Ovary (tissue), 9 donors: ENCODE results near the gene EFCAB6. TPM values are rescaled to one million over a fixed set of nuclear protein-coding genes. Genes with fewer than 3 reads are reported as not detected.

Source experiments
- DNase-seq, 5 donors: peaks; one replicate each; pipeline ENCODE4 v3.0.0-alpha.2; 2019 to 2020
- H3K27ac ChIP-seq, 2 donors: fragments of 200-600 bp; one replicate each; pipeline versions ENCODE4 v1.5.1 to v1.8.0; 2019 to 2022
- H3K27me3 ChIP-seq: fragments of 200-600 bp; one replicate; pipeline ENCODE4 v1.8.0; 2022
- H3K36me3 ChIP-seq: fragments of 200-600 bp; sonication (generic); one replicate; pipeline ENCODE4 v1.5.1; 2019
- H3K4me1 ChIP-seq: one replicate; pipeline ENCODE4 v1.8.1; 2013; ENCODE audit warnings: mild to moderate bottlenecking, moderate library complexity; ENCODE audit not compliant: insufficient read depth
- H3K4me3 ChIP-seq: fragments of 200-600 bp; sonication (generic); one replicate; pipeline ENCODE4 v1.5.1; 2017
- H3K9me3 ChIP-seq, 2 donors: fragments of 200-600 bp in 1 of 2; sonication (generic) in 1 of 2; one replicate each; pipeline versions ENCODE4 v1.5.1 to v1.8.1; 2013 to 2019; ENCODE audit warnings: mild to moderate bottlenecking in 1 of 2, moderate library complexity in 1 of 2
- CTCF ChIP-seq, 3 donors: fragments of 450-650 bp in 2 of 3; fragments of 200-600 bp in 1 of 3; IDR thresholded peaks; one replicate each; pipeline versions ENCODE4 v1.5.1 to v1.8.0; 2016 to 2022; ENCODE audit warnings: antibody characterized with exemption in 3 of 3, mild to moderate bottlenecking in 1 of 3
- EP300 ChIP-seq: sonication (generic); formaldehyde crosslinking; IDR thresholded peaks from one replicate; pipeline ENCODE4 v1.6.1; 2017; ENCODE audit warnings: antibody characterized with exemption
- POLR2A ChIP-seq: fragments of 450-650 bp; IDR thresholded peaks from one replicate; pipeline ENCODE4 v1.6.1; 2017; ENCODE audit warnings: antibody characterized with exemption, mild to moderate bottlenecking, moderate library complexity
- whole genome bisulfite sequencing, 3 donors: extraction: QIAGEN DNeasy Blood & Tissue Kit in 1 of 3; methylation state at CpG; one replicate each; pipeline versions ENCODE4 v1.1.5 to v1.1.7; 2013 to 2017; 5-methylcytosine and 5-hydroxymethylcytosine counted together
- intact Hi-C, 4 donors: fragments of 100-400 bp; cut with DNase I; formaldehyde crosslinking; loops; one replicate each; pipeline versions ENCODE4 v1.11.0 to v1.15.1; 2022 to 2023
- polyA plus RNA-seq, 2 donors: library from polyadenylated mRNA; stranded (reverse); fragments of 200-250 nt in 1 of 2; fragments of 350-450 nt in 1 of 2; fragmentation: Illumina TruSeq in 1 of 2; extraction: RNeasy Lipid Tissue Mini Kit (QIAGEN cat#74804) in 1 of 2; gene quantifications; one replicate each; pipeline ENCODE4 v1.2.3, GENCODE V29; 2013 to 2014
- total RNA-seq, 7 donors: library from RNA; depleted of rRNA in 2 of 7; stranded (reverse); fragments of >200 nt in 2 of 7; fragmentation: NEBNext Ultra II Directional in 3 of 7; extraction: Animal tissue kit (Norgen Biotek cat#: 25700) in 3 of 7; gene quantifications; one replicate each; pipeline versions ENCODE4 v1.1.0 to v1.2.4, GENCODE V29; 2016 to 2023
- donor health status: DM: no; HTN: no; CAD: no; lungs with moderate emphysema.
- donor health status: DM: no; HTN: no; CAD: no.
- donor health status: Bipolar disorder and iron deficiency.
- donor health status: DM: yes; HTN: yes; CAD: no.
- donor health status: DM: no; HTN: no; CAD: no.
- donor health status: DM: yes; HTN: yes; CAD: no.

EFCAB6 gene
- total and polyA plus RNA-seq, 9 donors = 1.00 to 17.5 (median 6.7) TPM

- H3K36me3 ChIP-seq = no peaks in the 10 kb centered on the region
- H3K9me3 ChIP-seq = no peaks in the 10 kb centered on the region
- H3K27me3 ChIP-seq = no peaks in the 10 kb centered on the region
- intact Hi-C loops = no loop called here
- H3K4me3 ChIP-seq = no peak overlapping the region
- no peaks in the 10 kb centered on the region for H3K4me1 ChIP-seq
- whole genome bisulfite sequencing, 3 donors = 88 to 94% (median 93%) methylated on average over 2 of the region's 2 CpGs
- no peak overlapping the region for H3K27ac ChIP-seq
- TF ChIP-seq EP300 = no peak
- TF ChIP-seq CTCF (IDR thresholded peaks at IDR 0.05) = no peak
- TF ChIP-seq POLR2A = no peak
- DNase-seq = no peak
These were observed 302.8 kb downstream of the EFCAB6 start for GRCh38 chr22:43509337-43509736.

- H3K36me3 ChIP-seq = no peaks in the 10 kb centered on the region
- H3K27me3 ChIP-seq = no peaks in the 10 kb centered on the region
- no peak overlapping the region for H3K27ac ChIP-seq
- no peaks in the 10 kb centered on the region for H3K9me3 ChIP-seq
- no peaks in the 10 kb centered on the region for H3K4me1 ChIP-seq
- DNase-seq = no peak
- intact Hi-C loops = no loop called here
- TF ChIP-seq POLR2A (no peak), EP300 (no peak), CTCF (IDR thresholded peaks at IDR 0.05) (no peak)
- H3K4me3 ChIP-seq = no peak overlapping the region
These were observed 303.6 kb downstream of the EFCAB6 start for GRCh38 chr22:43508489-43508888.

GRCh38 chr22:43507235-43507634, 304.9 kb downstream of the EFCAB6 start:
- WGBS, 3 donors = 69 to 78% (median 71%) methylated on average over 8 of the region's 8 CpGs
- Histone ChIP-seq H3K27me3 (no peaks in the 10 kb centered on the region), H3K4me1 (no peaks in the 10 kb centered on the region), H3K4me3 (no peak overlapping the region), H3K9me3 (no peaks in the 10 kb centered on the region), H3K27ac (no peak overlapping the region), H3K36me3 (no peaks in the 10 kb centered on the region)
- TF ChIP-seq POLR2A (no peak), CTCF (IDR thresholded peaks at IDR 0.05) (no peak), EP300 (no peak)
- intact Hi-C loops = no loop called here
- DNase-seq = no peak

GRCh38 chr22:43506487-43506886, 305.6 kb downstream of the EFCAB6 start:
- H3K27me3 ChIP-seq = no peaks in the 10 kb centered on the region
- 78 to 83% (median 80%) methylated on average over 12 of the region's 12 CpGs for WGBS, 3 donors
- no peaks in the 10 kb centered on the region for H3K36me3 ChIP-seq
- no peaks in the 10 kb centered on the region for H3K9me3 ChIP-seq
- TF ChIP-seq EP300 = no peak
- intact Hi-C loops = no loop called here
- DNase-seq = no peak
- H3K4me1 ChIP-seq = no peaks in the 10 kb centered on the region
- no peak overlapping the region for H3K4me3 ChIP-seq
- H3K27ac ChIP-seq = no peak overlapping the region

- intact Hi-C loops = no loop called here
- TF ChIP-seq CTCF (IDR thresholded peaks at IDR 0.05) (no peak), POLR2A (no peak)
- WGBS, 3 donors = 65 to 76% (median 70%) methylated on average over 8 of the region's 8 CpGs
- H3K4me3 ChIP-seq = no peak overlapping the region
- no peaks in the 10 kb centered on the region for H3K9me3 ChIP-seq
- no peak overlapping the region for H3K27ac ChIP-seq
- no peaks in the 10 kb centered on the region for H3K27me3 ChIP-seq
- H3K36me3 ChIP-seq = no peaks in the 10 kb centered on the region
- H3K4me1 ChIP-seq = no peaks in the 10 kb centered on the region
- DNase-seq = no peak
These were observed 306.2 kb downstream of the EFCAB6 start for GRCh38 chr22:43505896-43506295.
